SK-N-MC (cell line): ENCODE data around the gene MRPL10.

ENCODE experiments used
- EZH2 ChIP-seq: fragments of 200-600 bp; sonication (generic); IDR thresholded peaks from one replicate; pipeline ENCODE4 v1.6.1; 2017; ENCODE audit warnings: antibody characterized with exemption
- POLR2AphosphoS5 ChIP-seq: IDR thresholded peaks from 2 replicates; pipeline ENCODE4 v1.6.1; 2012; ENCODE audit warnings: mild to moderate bottlenecking, low read depth, low read length, borderline replicate concordance

GRCh38 chr17:47822785-47823184 is 8.6 kb downstream of the MRPL10 start:
- TF ChIP-seq EZH2, result no peak
- no peak for TF ChIP-seq POLR2AphosphoS5
